Measurements from ENCODE around the gene FAIM2.

DNA sequence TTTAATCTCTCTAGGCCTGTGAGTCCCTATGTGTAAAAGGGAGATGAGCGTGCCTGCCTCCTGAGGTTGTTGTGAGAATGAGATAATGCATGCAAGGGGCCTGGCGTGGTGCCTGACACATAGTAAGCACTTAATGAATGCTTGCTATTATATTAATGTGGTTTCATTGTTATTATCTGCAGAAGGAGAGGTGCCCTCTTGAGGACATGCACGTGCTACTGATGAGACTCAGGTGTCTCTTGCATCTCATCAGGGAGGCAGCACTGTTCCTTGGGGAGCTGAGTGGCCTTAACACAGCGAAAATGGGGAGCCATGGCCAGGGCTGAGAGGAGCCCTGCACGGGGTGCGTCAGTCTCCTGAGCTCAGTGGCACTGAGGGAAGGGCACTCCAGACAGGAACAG, 30.9 kb downstream of the FAIM2 start:
- TF ChIP-seq, protein P1, sequence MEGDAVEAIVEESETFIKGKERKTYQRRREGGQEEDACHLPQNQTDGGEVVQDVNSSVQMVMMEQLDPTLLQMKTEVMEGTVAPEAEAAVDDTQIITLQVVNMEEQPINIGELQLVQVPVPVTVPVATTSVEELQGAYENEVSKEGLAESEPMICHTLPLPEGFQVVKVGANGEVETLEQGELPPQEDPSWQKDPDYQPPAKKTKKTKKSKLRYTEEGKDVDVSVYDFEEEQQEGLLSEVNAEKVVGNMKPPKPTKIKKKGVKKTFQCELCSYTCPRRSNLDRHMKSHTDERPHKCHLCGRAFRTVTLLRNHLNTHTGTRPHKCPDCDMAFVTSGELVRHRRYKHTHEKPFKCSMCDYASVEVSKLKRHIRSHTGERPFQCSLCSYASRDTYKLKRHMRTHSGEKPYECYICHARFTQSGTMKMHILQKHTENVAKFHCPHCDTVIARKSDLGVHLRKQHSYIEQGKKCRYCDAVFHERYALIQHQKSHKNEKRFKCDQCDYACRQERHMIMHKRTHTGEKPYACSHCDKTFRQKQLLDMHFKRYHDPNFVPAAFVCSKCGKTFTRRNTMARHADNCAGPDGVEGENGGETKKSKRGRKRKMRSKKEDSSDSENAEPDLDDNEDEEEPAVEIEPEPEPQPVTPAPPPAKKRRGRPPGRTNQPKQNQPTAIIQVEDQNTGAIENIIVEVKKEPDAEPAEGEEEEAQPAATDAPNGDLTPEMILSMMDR (IDR thresholded peaks at IDR 0.05) = no peak
- no peak for TF ChIP-seq ZFX (IDR thresholded peaks at IDR 0.05; ENCODE audit: borderline replicate concordance)
